ENCODE data around the gene SPHK2. TPM values are rescaled to one million over a fixed set of nuclear protein-coding genes. Genes with fewer than 3 reads are reported as not detected.
"Not testable (repeated sequence)": the region's sequence is repeated elsewhere in the genome, so short reads cannot be mapped to it uniquely, and the experiment has no call there.

SPHK2 gene
- total RNA-seq, 4 donors from 2014 or later = 15.9 to 24.5 (median 17.0) TPM

- WGBS = 80% methylated on average over 4 of the region's 4 CpGs
- Histone ChIP-seq H3K4me3 (no peak overlapping the region), H3K36me3 (no peaks in the 10 kb centered on the region), H3K27me3 (no peaks in the 10 kb centered on the region), H3K27ac (replicated peaks in 1 of 4) (no peak overlapping the region), H3K4me1 (peaks cover 7 to 14% (median 9%) of the 10 kb centered on the region in 4 donors), H3K9me3 (no peaks in the 10 kb centered on the region)
- DNase-seq (ENCODE audit: extremely low spot score) = no peak
- TF ChIP-seq POLR2A (IDR thresholded peaks at IDR 0.05; ENCODE audit: low read depth) = no peak
- no peak for TF ChIP-seq EP300 (IDR thresholded peaks at IDR 0.05)
- TF ChIP-seq POLR2AphosphoS5 (IDR thresholded peaks at IDR 0.05) = no peak
- TF ChIP-seq CTCF (IDR thresholded peaks at IDR 0.05) = no peak
- intact Hi-C loops (cut with DNase I) = loop anchor here (5.0 kb wide), 1 partner anchor 34 kb away; no protein-coding TSS in a partner anchor
These were observed 58.9 kb downstream of the SPHK2 start for GRCh38 chr19:48678201-48678600.

DNA sequence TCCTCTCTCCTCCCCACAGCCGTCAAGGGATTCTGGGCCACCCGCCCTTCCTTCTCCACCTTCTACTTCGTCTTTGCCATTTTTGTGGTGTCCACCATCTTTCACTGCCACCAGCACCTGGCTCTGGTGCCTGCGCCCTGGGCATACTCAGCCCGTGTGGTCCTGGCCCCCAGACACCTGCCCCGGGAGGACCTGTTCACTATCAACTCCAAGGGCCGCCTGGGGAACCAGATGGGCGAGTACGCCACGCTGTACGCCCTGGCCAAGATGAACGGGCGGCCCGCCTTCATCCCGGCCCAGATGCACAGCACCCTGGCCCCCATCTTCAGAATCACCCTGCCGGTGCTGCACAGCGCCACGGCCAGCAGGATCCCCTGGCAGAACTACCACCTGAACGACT lies 60.7 kb downstream of the SPHK2 start:
- H3K9me3 ChIP-seq; DNase-seq (ENCODE audit: extremely low spot score); H3K4me3 ChIP-seq; H3K27me3 ChIP-seq; H3K27ac ChIP-seq (replicated peaks in 1 of 4); H3K4me1 ChIP-seq; H3K36me3 ChIP-seq; intact Hi-C loops (cut with DNase I): not testable (repeated sequence)
- 92% methylated on average over 13 of the region's 19 CpGs for WGBS

Other genes with a start within 250 kb of the SPHK2 start
- 100 to 1,000 TPM in 1 of 4 donors, 10 to 100 TPM in 3; 55.2 to 105 (median 77.6) TPM for gene KDELR1, start 228.0 kb upstream of the SPHK2 start, total RNA-seq
- under 1 TPM; 0.19 to 0.42 (median 0.37) TPM for gene GRIN2D, start 225.8 kb upstream of the SPHK2 start, total RNA-seq
- 10 to 100 TPM; 19.5 to 42.9 (median 31.7) TPM for gene GRWD1, start 173.5 kb upstream of the SPHK2 start, total RNA-seq
- under 1 TPM; 0.42 to 0.86 (median 0.51) TPM for gene KCNJ14, start 163.9 kb upstream of the SPHK2 start, total RNA-seq
- gene CYTH2, start 150.1 kb upstream of the SPHK2 start, total RNA-seq = 10 to 100 TPM; 40.1 to 50.7 (median 48.4) TPM
- under 1 TPM; 0.17 to 0.57 (median 0.37) TPM for gene LMTK3, start 107.7 kb upstream of the SPHK2 start, total RNA-seq
- gene SULT2B1, start 67.3 kb upstream of the SPHK2 start, total RNA-seq = 1 to 10 TPM in 1 of 4 donors, not detected in 3; 1.0 TPM
- not detected for gene SPACA4, start 12.8 kb upstream of the SPHK2 start, total RNA-seq
- under 1 TPM; 0.32 to 0.69 (median 0.37) TPM for gene FAM83E, start 4.4 kb upstream of the SPHK2 start, total RNA-seq
- 1,000 to 10,000 TPM; 1,298 to 2,105 (median 1,742) TPM for gene RPL18, start 328 bp upstream of the SPHK2 start, total RNA-seq
- gene DBP, start 17.9 kb downstream of the SPHK2 start, total RNA-seq = 1 to 10 TPM; 3.0 to 9.3 (median 7.2) TPM
- 10 to 100 TPM; 11.9 to 16.5 (median 14.9) TPM for gene CA11, start 26.7 kb downstream of the SPHK2 start, total RNA-seq
- under 1 TPM in 3 of 4 donors, not detected in 1; under 0.01 to 0.34 (median 0.17) TPM for gene NTN5, start 53.5 kb downstream of the SPHK2 start, total RNA-seq
- not detected for gene FUT2, start 76.5 kb downstream of the SPHK2 start, total RNA-seq
- gene MAMSTR, start 100.2 kb downstream of the SPHK2 start, total RNA-seq = 1 to 10 TPM in 3 of 4 donors, under 1 TPM in 1; 0.99 to 2.9 (median 1.8) TPM
- 10 to 100 TPM; 15.0 to 27.7 (median 22.8) TPM for gene RASIP1, start 121.1 kb downstream of the SPHK2 start, total RNA-seq
- gene IZUMO1, start 127.4 kb downstream of the SPHK2 start, total RNA-seq = not detected
- 1 to 10 TPM in 3 of 4 donors, under 1 TPM in 1; 0.83 to 2.5 (median 2.1) TPM for gene FUT1, start 133.1 kb downstream of the SPHK2 start, total RNA-seq
- not detected for gene FGF21, start 136.0 kb downstream of the SPHK2 start, total RNA-seq
- 10 to 100 TPM; 59.0 to 93.3 (median 63.9) TPM for gene BCAT2, start 191.5 kb downstream of the SPHK2 start, total RNA-seq
- 1 to 10 TPM; 7.1 to 8.9 (median 7.8) TPM for gene HSD17B14, start 217.0 kb downstream of the SPHK2 start, total RNA-seq
- 10 to 100 TPM; 11.4 to 27.4 (median 18.9) TPM for gene PLEKHA4, start 249.1 kb downstream of the SPHK2 start, total RNA-seq

All from esophagus muscularis mucosa (tissue), 4 donors.